Measurements from ENCODE around the gene NXF2.
"Not testable (repeated sequence)": the region's sequence is repeated elsewhere in the genome, so short reads cannot be mapped to it uniquely, and the experiment has no call there.

- not testable (repeated sequence) for TF ChIP-seq CTCF (conservative IDR thresholded peaks at IDR 0.05; ENCODE audit: low read depth, low read length); EZH2phosphoT487 (IDR thresholded peaks at IDR 0.05; ENCODE audit: borderline replicate concordance, low read length)
Measured at GRCh38 chrX:102272231-102272630, 25.3 kb downstream of the NXF2 start.
